Islet of Langerhans (tissue), 1 donor: Measurements from ENCODE around the gene LDHAL6A.
A peak's percentile ranks its signal among the peaks of the same experiment; 100 is the strongest.

Experiments used
- FAIRE-seq: peaks from one replicate; lab custom pipeline; 2011; peaks lifted over from hg19 to GRCh38; lab: Jason Lieb, UNC

Gene LDHAL6A

DNA sequence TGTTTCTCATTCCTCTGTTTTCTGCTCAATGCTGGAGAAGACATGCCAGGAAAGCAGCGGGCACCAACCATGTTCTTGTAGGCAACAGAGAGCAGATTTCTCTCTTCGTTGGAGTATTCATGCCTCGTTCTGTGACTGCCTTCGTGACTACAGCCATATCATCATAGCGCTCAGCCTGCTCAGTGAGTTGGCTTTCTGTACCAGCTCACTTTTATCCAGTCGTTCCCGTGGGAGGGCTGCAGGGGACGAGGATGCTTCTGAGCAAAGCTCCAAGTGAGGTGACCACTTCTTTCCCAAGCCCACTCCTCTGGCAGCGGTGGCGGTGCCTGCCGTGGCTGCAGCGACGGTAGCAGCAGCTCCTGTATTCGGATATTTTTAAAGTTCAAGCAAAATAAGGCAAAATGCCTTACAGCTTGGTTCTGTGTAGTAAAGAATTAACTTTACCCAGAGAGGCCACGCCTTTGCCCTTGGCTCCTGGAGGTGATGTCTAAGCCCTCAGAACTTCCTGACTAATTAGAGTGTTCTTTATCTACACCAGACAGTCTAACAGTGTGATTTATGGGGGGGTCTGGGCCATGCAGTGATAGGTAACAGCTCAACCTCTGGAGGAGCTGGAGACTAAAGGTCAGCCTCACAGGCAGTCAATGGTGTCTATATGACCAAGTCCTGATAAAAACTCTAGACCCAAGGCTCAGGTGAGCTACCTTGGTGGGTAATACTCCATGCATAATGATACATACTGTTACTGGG lies 35.3 kb downstream of the LDHAL6A start:
- no peak for FAIRE-seq

- FAIRE-seq = peak; percentile 5
These were observed 36.3 kb downstream of the LDHAL6A start for GRCh38 chr11:18491924-18492323.

DNA sequence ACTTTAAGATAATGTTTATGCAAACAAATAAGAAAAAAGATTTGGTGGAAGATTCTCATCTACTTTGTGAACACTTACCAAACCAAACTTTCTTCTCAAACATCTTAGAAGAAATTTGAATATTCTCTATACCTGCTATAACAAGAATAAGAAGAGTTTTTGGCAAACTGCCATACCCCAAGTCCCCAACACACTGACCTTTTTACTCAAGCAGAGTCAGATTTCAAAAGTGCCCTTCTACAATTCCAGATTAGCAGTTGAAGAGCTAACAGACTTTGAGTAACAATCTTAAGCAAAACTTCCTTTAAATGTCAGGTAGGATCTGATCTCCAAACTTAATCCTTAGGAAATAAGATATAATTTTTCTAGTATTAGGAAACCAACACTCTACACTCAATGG lies 37.2 kb downstream of the LDHAL6A start:
- FAIRE-seq = no peak

DNA sequence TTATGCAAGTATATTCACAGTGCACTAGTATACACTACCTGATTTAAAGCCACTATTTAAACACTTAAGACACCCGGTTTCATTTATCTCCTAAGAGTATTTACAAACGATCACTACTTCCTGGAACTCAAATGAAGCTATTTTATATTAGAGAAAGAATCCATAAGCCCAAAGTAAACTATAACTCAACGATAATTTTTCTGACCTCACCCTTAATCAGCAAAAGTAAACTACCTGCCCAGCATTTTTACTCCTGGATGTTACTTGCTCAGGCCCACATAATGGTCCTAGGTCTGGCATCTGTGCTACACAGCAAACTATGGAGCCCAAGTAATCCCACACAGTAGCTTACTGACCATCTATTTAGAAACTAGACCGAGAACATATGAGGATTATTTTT lies 37.7 kb downstream of the LDHAL6A start:
- FAIRE-seq = no peak

GRCh38 chr11:18495271-18495670 lies 39.6 kb downstream of the LDHAL6A start:
- no peak for FAIRE-seq

GRCh38 chr11:18495703-18496102 lies 40.0 kb downstream of the LDHAL6A start:
- FAIRE-seq = no peak

DNA sequence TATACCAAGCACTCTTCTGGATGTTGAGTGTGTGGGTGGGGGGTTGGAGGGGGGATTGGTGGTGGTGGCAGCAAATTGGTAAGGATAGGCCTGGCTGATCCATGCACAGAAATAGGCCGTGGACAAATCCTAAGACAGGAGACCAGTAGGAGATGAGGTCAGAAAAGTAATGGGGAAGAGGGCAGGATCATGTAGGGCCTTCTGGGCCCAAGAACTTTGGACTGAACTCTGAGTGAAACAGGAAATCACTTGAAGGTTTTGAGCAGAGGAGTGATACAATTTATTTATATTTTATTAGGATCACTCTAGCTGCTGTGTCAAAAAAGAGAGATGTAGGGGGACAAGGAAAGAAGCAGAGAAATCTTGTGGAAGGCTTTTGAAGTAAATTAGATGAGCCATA lies 42.4 kb downstream of the LDHAL6A start:
- no peak for FAIRE-seq

DNA sequence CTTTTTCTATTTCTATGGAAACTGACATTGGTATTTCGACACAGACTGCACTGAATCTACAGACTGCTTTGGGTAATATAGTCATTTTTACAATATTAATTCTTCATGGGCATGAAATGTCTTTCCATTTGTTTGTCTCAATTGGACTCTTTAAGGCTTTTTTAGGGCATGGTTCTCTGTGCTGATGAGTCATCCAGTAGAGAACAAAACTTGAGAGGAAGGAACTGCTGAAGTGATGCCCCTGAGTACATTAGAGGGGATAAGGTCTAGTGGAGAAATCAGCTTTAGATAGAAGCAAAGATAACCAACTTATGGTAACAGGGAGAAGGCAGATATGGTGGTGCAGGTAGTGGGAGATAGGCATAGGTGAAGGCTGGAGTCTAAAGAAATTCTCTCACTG lies 46.0 kb downstream of the LDHAL6A start:
- no peak for FAIRE-seq

GRCh38 chr11:18502352-18502751 lies 46.7 kb downstream of the LDHAL6A start:
- FAIRE-seq = no peak

DNA sequence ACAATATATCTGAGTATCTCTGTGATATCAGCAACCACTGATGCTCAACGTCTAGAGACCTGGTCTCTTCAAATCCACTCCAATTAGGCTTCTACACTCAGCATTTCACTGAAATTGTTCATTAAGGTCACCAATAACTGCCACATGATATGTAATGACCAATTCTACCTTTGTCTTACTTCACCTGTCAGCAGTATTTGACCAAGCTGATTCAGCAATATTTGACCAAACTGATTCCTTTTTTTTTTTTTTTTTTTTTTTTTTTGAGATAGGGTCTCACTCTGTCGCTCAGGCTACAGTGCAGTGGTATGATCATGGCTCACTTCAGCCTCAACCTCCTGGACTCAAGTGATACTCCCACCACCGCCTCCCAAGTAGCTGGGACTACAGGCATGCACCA lies 65.5 kb downstream of the LDHAL6A start:
- no peak for FAIRE-seq

GRCh38 chr11:18522388-18522787 lies 66.7 kb downstream of the LDHAL6A start:
- no peak for FAIRE-seq

- no peak for FAIRE-seq
These were observed 67.4 kb downstream of the LDHAL6A start for GRCh38 chr11:18523084-18523483.

DNA sequence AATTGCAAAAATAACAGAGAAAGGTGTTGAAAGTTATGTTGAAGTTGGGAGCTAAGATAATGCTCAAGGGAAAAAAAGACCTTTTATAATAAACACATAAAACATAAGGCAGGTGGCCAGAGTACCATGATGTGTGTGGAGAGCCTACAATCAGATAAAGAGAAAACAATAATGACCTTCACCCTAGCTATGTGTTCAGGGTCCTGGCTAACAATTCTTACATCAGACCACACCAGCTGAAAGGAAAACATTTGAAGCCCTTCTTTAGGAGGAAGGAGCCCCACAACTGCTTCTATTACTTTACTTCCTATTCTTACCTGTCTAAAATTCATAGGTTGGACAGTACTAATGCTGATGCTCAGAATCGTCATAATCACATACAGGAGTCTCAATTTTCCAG lies 68.6 kb downstream of the LDHAL6A start:
- no peak for FAIRE-seq

- no peak for FAIRE-seq
These were observed 70.5 kb downstream of the LDHAL6A start for GRCh38 chr11:18526130-18526520.

DNA sequence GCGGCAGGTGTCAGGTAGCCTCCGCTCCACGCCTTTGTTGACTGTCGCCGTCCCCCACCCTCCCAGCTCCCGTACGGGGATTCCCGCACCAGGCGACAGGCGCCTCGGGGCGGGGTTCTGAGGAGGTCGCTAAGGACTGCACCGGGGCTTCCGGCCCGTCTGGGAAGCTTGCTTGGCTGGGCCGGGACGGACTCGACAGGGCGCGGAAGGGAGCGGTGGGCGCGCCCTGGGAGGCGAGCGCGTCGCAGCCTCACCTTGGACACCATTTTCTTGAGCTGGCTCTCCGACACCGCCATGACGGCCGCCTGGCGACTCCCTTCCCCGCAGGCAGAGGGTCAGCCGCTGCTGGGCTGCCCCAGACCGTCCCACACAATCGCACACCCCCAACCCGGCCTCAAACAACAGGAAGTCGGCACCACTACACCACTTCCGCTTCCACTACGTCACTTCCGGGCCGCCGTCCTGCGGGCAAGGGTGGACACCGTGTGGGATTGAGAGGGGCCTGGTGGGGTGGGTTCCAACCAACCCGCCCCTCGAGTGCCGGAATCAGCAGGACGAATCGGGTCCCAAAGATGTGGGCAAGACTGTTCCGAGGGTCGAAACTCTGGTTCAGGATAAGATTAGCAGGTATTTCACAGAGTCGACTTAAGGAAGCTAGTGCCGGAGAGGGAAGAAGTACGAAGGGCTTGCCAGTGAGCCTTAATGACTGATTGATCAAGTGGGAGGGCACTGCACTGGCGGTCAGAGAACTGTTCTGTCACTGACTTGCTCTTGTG lies 71.1 kb downstream of the LDHAL6A start, which contains the start of gene TSG101:
TSG101 (minus strand) TSS at position 422 of the 776 bp plus-strand sequence; CDS start at position 296, 126 bp downstream.
- no peak for FAIRE-seq

GRCh38 chr11:18527512-18527911 lies 71.9 kb downstream of the LDHAL6A start:
- no peak for FAIRE-seq
